Osteoblast (primary cell): ENCODE measurements around the gene USP43. TPM values are rescaled to one million over a fixed set of nuclear protein-coding genes. Genes with fewer than 3 reads are reported as not detected.
"Not testable (repeated sequence)": the region's sequence is repeated elsewhere in the genome, so short reads cannot be mapped to it uniquely, and the experiment has no call there.

ENCODE experiments used
- DNase-seq: peaks from one replicate; pipeline ENCODE4 v3.0.0; 2011; ENCODE audit warnings: low spot score, mixed read lengths; ENCODE audit not compliant: insufficient read length; ENCODE audit errors: missing footprints
- H2AFZ ChIP-seq: 2 replicates; pipeline ENCODE4 v1.6.0; 2011; ENCODE audit warnings: mild to moderate bottlenecking, low read length
- H3K27ac ChIP-seq: 2 replicates; pipeline ENCODE4 v1.5.1; 2011; ENCODE audit warnings: mild to moderate bottlenecking, low read depth, low read length, moderate library complexity
- H3K27me3 ChIP-seq: 2 replicates; pipeline ENCODE4 v1.6.0; 2012; ENCODE audit warnings: mild to moderate bottlenecking, control low read depth, inconsistent platforms, low read length, moderate library complexity; ENCODE audit not compliant: insufficient read depth
- H3K36me3 ChIP-seq: 2 replicates; pipeline ENCODE4 v1.5.1; 2011; ENCODE audit warnings: mild to moderate bottlenecking, low read length, control low read depth, moderate library complexity; ENCODE audit not compliant: insufficient read depth
- H3K4me1 ChIP-seq: 2 replicates; pipeline ENCODE4 v1.5.1; 2011; ENCODE audit warnings: mild to moderate bottlenecking, low read length, control low read depth, moderate library complexity; ENCODE audit not compliant: insufficient read depth
- H3K4me2 ChIP-seq: 2 replicates; pipeline ENCODE4 v1.6.0; 2011; ENCODE audit warnings: mild to moderate bottlenecking, low read length; ENCODE audit not compliant: insufficient read depth
- H3K4me3 ChIP-seq: fragments of 200-600 bp; sonication (generic); 3 replicates; pipeline ENCODE4 v1.5.1; 2012; ENCODE audit warnings: mild to moderate bottlenecking, low read length, inconsistent platforms; ENCODE audit not compliant: insufficient read depth
- H3K79me2 ChIP-seq: 2 replicates; pipeline ENCODE4 v1.6.0; 2012; ENCODE audit warnings: mild to moderate bottlenecking, low read length, control low read depth, inconsistent platforms; ENCODE audit not compliant: insufficient read depth
- H3K9me3 ChIP-seq: 2 replicates; pipeline ENCODE4 v1.5.1; 2011; ENCODE audit warnings: low read depth, low read length, control low read depth
- H4K20me1 ChIP-seq: 2 replicates; pipeline ENCODE4 v1.6.0; 2012; ENCODE audit warnings: mild to moderate bottlenecking, low read length, control low read depth; ENCODE audit not compliant: insufficient read depth
- total RNA-seq: library from RNA; depleted of rRNA; stranded (reverse); fragments of >200 nt; gene quantifications from 2 replicates; pipeline ENCODE4 v1.2.3, GENCODE V29; 2012
- TF ChIP-seq, protein P1 (sequence below): IDR thresholded peaks from 2 replicates; pipeline ENCODE4 v1.5.1; 2011; ENCODE audit warnings: mild to moderate bottlenecking, low read depth, low read length, moderate library complexity; ENCODE audit errors: extremely low read depth

The USP43 gene
- total RNA-seq, 1 donor: 0.36 TPM

DNA sequence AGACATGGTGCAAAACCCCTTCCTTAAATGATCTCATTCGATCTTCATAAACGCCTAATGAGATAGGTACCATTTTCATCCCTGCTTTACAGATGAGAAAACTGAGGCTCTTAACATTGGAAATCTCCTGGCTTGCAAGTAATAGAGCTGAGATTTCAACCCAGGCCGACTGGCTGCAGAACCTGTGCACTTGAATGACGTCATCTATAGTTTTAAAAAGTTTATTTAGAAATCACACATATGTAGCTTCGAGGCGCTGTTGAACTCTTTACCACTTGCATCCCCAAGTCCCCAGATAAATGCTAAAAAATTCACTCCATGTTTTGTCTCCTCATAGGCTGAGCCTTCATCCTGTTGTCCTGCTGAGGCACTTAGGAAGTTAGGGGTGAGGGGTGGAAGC is 38.9 kb upstream of the USP43 start:
- no peak for DNase-seq
- no peaks in the 10 kb centered on the region for H3K9me3 ChIP-seq
- no peak overlapping the region for H3K27ac ChIP-seq
- no peaks in the 10 kb centered on the region for H3K4me1 ChIP-seq
- H3K4me3 ChIP-seq: no peak overlapping the region
- no peaks in the 10 kb centered on the region for H4K20me1 ChIP-seq
- H3K79me2 ChIP-seq: no peaks in the 10 kb centered on the region
- H2AFZ ChIP-seq: no peak overlapping the region
- no peaks in the 10 kb centered on the region for H3K27me3 ChIP-seq
- TF ChIP-seq, protein P1, sequence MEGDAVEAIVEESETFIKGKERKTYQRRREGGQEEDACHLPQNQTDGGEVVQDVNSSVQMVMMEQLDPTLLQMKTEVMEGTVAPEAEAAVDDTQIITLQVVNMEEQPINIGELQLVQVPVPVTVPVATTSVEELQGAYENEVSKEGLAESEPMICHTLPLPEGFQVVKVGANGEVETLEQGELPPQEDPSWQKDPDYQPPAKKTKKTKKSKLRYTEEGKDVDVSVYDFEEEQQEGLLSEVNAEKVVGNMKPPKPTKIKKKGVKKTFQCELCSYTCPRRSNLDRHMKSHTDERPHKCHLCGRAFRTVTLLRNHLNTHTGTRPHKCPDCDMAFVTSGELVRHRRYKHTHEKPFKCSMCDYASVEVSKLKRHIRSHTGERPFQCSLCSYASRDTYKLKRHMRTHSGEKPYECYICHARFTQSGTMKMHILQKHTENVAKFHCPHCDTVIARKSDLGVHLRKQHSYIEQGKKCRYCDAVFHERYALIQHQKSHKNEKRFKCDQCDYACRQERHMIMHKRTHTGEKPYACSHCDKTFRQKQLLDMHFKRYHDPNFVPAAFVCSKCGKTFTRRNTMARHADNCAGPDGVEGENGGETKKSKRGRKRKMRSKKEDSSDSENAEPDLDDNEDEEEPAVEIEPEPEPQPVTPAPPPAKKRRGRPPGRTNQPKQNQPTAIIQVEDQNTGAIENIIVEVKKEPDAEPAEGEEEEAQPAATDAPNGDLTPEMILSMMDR: no peak
- H3K36me3 ChIP-seq: no peaks in the 10 kb centered on the region
- no peak overlapping the region for H3K4me2 ChIP-seq

DNA sequence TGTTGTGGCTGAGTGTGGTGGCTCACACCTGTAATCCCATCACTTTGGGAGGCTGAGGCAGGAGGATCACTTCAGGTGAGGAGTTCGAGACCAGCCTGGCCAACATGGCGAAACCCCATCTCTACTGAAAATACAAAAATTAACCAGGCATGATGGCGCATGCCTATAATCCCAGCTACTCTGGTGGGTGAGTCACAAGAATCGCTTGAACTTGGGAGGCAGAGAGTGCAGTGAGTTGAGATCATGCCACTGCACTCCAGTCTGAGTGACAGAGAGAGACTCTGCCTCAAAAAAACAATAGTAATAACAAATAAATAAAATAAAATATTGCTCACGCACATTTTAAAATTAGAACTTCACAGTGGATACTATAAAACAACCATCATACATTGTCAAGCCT is 38.3 kb upstream of the USP43 start:
- not testable (repeated sequence) for H4K20me1 ChIP-seq, H3K4me3 ChIP-seq, H2AFZ ChIP-seq, H3K9me3 ChIP-seq, H3K79me2 ChIP-seq, H3K27me3 ChIP-seq, H3K36me3 ChIP-seq, H3K4me2 ChIP-seq, H3K27ac ChIP-seq, DNase-seq, H3K4me1 ChIP-seq

DNA sequence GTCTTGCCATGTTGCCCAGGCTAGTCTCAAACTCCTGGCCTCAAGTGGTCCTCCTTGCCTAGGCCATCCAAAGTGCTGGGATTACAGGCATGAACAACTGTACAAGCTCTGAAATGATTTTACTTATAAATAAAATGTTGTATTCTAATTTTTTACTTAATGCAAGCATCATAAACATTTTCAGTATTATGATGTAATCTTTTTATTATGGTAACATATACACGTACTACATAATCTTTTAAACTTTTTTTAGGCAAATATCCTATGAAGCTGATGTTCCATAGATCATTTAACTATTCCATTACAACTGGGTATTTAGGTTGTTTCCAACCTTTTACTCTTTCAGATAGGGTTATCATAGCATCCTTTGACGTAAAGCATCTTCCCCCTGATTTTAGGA is 33.8 kb upstream of the USP43 start:
- no peak for DNase-seq
- TF ChIP-seq, protein P1: no peak
- Histone ChIP-seq H3K27me3 (no peaks in the 10 kb centered on the region), H3K9me3 (no peaks in the 10 kb centered on the region), H3K4me3 (no peak overlapping the region), H3K27ac (no peak overlapping the region), H2AFZ (no peak overlapping the region), H3K36me3 (no peaks in the 10 kb centered on the region), H3K4me1 (no peaks in the 10 kb centered on the region), H4K20me1 (no peaks in the 10 kb centered on the region), H3K4me2 (no peak overlapping the region), H3K79me2 (no peaks in the 10 kb centered on the region)

DNA sequence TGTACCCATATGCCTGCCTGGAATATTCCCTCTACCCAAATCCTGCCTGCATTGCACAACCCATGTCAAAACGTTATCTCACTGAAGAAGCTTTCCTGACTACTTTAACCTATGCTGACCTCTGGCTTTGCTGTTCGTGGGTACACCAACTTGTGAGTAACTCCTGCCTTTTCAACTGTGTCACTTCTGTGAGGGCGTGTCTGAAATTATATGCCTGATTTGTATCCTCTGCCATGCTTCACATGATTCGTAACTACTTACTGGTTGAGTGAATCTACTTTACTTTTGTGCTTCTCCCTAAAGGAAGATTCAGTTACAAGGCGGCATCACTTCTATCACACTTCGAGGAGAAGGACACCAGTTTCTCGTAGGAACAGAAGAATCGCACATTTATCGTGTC is 33.3 kb upstream of the USP43 start:
- no peaks in the 10 kb centered on the region for H3K9me3 ChIP-seq
- H3K4me1 ChIP-seq: no peaks in the 10 kb centered on the region
- H3K27ac ChIP-seq: no peak overlapping the region
- H3K79me2 ChIP-seq: no peaks in the 10 kb centered on the region
- H3K4me3 ChIP-seq: no peak overlapping the region
- TF ChIP-seq, protein P1: no peak
- no peaks in the 10 kb centered on the region for H3K36me3 ChIP-seq
- no peaks in the 10 kb centered on the region for H3K27me3 ChIP-seq
- H2AFZ ChIP-seq: no peak overlapping the region
- DNase-seq: no peak
- no peak overlapping the region for H3K4me2 ChIP-seq
- no peaks in the 10 kb centered on the region for H4K20me1 ChIP-seq

DNA sequence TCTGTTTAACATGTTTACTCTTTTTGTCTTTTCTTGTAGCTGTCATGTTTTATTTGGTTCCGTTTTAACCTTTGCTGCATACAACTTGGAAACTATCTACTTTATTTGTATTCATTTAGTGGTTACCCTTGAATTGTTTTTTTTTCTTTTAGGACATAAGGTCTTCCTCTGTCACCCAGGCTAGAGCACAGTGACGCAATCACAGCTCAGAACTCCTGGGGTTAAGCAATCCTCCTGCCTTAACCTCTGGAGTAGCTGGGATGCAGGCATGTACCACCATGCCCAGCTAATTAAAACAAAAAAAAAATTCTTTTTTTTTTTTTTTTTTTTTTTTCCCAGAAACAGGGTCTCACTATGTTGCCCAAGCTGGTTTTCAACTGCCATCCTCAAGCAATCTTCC is 29.8 kb upstream of the USP43 start:
- H3K79me2 ChIP-seq: no peaks in the 10 kb centered on the region
- no peak overlapping the region for H3K4me2 ChIP-seq
- no peak for DNase-seq
- TF ChIP-seq, protein P1: no peak
- no peak overlapping the region for H3K4me3 ChIP-seq
- H4K20me1 ChIP-seq: no peaks in the 10 kb centered on the region
- no peaks in the 10 kb centered on the region for H3K9me3 ChIP-seq
- no peak overlapping the region for H2AFZ ChIP-seq
- H3K4me1 ChIP-seq: no peaks in the 10 kb centered on the region
- H3K27me3 ChIP-seq: no peaks in the 10 kb centered on the region
- H3K36me3 ChIP-seq: no peaks in the 10 kb centered on the region
- H3K27ac ChIP-seq: no peak overlapping the region
